CD1c-positive myeloid dendritic cell (primary cell): ENCODE data around the gene PLXDC2.

ENCODE experiments used
- DNase-seq: peaks from one replicate; pipeline ENCODE4 v3.0.0-alpha.2; 2016; ENCODE audit errors: extremely low spot score

PLXDC2 gene

DNA sequence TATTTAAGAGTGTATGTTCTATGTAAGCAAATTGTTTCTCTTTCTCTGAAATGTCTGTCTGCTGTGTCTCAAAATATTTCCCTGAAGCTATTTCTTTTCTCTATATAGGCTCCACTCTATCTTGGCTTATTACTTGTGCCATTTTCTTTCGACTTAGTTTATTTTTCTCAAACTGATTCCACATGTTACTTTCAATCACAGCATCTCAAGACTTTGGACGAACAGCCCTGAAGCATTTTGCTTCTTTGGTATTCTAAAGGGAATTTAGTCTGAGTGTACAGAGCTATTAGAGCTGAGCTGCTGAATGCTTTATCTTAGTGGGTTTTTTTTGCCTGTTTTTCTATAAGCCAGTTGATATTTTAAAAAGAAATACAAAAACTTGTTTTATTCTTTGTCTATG, 95.7 kb downstream of the PLXDC2 start:
- no peak for DNase-seq

DNA sequence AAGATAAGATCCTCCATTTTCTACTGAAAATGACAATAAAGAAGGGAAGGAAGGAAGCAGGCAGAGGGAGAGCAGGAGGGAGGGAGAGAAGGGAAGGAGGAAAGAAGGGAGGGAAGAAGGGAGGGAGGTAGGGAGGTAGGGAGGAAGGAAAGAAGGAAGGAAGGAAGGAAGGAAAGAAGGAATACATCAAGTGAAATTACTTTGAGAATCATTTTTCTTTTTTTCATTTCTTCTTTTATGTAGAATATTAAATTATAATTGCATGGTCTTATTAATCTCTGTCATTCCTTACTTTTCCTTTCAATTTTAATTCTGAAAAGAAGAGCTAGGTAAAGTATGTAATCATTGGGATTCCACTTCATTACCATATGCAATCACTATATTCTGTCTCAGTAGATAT, 97.8 kb downstream of the PLXDC2 start:
- DNase-seq, result no peak

DNA sequence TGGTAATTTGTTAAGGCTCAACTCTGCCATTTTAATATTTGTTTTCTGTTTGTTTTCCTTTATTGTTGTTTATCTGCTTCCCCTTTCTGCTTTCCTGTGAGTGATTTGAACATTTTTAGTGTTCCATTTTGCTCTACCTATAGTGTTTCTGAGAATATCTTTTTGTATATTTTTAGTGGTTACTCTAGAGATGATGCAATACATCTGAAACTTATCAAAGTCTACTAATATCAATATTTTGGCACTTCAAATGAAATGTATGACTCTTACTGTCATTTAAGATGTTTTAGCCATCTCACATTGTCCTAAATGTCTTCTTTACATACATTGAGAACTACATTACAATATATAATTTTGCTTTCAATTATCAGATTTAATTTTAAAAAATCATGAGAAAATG, 98.9 kb downstream of the PLXDC2 start:
- no peak for DNase-seq

DNA sequence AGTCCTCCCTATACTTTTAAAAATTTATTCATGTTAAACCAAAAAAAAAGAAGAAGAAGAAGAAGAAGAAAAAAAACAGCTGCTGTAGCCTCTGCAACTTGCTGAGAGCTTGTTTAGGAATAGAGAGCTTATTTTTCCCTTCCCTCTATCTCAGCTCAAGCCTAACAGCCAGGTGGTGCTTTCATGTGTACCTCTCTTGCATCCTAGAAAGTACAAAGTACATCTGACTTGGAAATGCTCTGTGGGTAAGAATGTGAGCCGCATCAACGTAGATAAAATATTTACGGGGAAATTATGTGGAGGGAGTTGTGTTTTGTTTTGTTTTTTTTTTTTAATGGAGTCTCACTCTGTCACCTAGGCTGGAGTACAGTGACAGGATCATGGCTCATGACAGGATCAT, 99.6 kb downstream of the PLXDC2 start:
- no peak for DNase-seq

DNA sequence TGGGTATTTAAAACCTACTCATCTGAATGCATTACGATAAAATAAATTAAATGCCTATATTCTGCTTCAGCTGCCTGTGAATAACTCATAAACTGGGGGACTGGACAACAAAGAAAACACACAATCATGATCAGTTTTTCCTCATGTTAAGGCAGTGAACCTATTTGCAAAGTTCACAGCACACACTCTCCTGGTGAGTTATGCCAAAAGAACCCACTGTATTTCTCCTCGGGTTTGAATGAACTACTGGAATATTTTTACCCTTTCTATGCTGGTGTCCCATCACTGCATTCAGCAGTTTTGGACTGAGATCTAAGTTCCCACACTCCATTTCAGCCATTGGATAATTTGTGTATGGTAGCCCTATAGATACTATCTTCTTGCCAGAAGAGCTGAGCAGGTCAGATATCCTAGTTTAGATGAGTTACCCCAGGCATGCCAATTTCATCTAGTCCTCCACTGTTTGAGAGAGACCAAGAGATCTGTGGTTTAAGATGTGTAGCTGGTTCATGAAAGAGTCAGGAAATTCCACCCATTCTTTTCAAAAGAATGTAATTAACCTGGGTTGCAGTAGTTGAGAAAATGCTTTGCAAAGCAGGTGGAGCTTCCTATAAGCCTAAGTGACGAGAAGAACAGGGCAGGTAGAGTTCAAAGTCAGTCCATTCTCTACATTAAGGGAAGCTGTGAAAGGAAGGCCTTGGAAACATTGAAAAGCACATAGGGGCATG, 101.7 kb downstream of the PLXDC2 start:
- DNase-seq, result no peak

DNA sequence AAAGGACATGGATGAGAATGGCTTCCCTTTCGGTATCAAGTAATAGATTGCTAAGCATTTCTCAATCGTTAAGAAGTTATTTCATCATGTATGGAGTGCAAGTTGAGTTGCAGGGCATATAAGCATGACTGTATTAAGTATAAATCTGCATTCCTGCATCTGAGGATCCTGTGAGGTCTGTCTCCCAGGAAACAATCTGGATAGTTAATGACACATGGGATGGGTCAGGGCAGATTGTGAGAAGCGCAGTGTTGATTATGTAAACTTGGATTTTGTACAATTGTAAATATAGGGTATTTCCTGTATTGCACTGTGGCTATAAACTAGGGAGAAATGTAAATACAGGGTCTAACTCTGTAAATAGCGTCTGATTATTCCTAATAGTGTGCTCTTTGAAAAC, 102.6 kb downstream of the PLXDC2 start:
- no peak for DNase-seq

DNA sequence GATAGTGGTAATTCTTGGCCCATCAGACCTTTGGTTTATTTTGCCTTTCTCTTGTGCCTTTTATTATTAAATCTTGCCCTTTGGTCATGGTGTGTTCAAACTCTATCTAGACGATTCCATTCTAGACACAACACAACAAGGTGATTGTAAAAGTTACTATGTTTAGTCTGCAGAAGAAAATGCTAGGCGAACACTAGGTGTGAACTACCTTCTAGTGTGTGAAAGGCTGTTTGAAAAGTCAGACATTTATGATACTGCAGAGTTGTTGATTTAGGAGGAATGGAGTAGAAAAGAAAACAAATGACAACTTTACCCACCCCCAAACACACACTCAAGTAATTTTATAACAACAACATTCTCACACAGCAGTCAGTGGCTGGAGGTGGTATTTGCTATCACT, 103.4 kb downstream of the PLXDC2 start:
- DNase-seq, result no peak

DNA sequence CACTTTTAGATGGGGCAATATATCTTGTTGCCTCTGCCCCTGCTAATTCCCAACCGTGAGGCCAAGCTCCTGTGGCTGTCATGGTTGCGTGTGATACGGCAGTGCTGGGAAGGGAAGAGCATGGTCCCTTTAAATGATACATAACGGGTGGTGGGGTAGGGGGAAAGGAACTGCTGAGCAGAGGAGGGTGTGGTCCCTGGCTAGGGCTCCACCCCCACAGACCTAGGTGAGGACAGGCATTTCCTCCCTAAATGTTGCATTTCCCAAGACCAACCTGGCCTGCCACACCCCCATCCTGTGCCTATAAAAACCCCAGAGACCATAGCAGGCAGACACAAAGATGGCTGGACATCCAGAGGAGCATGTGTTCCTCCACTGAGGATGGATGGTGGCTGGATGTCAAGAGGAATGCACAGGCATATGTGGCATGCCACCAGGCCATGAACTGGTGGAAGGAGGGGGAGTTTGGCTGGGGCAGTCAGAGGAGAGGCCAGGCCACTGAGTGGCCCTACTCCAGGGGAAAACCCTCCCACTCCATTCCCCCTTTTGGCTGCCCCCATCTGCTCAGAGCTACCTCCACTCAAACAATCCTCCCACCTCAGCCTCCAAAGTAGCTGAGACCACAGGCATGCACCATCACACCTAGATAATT, 104.0 kb downstream of the PLXDC2 start:
- DNase-seq, result no peak

DNA sequence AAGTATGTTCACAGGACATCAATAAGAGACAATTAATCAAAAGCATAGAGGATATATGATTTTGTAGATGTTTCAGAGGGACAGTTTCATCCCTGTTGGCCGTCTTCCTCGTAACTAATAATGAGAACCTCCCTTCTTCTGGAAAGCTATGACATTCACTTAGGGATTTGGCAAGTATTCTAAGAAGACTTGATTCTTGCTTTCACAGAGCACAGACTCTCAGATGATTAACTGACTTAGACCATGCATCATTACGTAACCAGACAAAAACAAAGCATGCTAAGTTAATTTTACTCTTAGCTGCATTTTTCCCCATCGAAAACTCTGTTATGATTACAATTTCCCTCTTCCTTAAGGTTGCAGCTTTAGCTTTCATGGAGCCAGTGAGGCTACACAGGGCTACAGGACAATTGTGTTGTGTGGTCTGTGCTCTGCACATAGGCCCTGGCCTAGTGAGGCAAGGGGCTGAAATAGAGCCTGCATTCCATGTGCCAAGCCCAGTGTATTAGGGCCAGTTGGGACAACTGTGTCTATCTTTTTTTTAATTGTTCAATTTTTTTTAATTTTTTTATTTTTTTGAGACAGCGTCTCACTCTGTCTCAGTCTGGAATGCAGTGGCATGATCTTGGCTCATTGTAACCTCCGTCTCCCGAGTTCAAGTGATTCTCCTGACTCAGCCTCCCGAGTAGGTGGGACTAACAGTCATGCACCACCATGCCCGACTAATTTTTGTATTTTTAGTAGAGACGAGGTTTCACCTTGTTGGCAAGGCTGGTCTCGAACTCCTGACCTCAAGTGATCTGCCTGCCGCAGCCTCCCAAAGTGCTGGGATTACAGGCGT, 105.3 kb downstream of the PLXDC2 start:
- DNase-seq, result no peak

DNA sequence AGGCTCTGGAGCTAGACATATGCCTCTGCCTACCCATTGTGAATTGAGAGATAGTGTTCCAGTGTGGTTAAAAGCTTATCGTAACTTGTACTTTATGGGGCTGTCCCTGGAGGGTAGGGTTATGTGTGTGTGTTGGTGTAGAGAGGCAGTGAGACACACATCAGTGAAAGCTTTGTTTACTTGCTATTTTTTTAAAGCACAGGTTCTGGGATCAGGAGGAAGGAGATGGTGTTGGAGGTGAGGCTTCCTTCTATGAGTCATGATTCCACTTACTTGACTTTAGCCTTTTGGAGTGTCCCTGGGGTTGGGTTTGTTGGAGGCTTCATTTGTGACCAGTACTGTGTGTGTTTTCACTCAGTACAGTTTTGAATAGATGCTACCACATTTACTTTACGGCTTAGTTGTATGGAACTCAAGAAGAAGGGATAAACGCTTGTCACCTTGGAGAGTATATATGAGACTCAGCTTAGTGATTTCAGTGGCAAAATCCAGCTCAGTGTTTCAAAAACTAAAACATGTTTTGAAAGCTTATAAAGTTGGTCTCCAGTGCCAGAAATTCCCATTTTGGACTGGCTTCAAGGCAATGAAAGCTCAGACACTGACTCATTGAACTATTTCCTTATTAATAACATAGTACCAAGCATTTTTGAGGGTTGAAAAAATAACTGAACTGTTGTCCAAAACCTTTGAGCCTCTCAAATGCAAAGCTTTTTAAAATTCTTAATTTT, 106.2 kb downstream of the PLXDC2 start:
- DNase-seq, result no peak

DNA sequence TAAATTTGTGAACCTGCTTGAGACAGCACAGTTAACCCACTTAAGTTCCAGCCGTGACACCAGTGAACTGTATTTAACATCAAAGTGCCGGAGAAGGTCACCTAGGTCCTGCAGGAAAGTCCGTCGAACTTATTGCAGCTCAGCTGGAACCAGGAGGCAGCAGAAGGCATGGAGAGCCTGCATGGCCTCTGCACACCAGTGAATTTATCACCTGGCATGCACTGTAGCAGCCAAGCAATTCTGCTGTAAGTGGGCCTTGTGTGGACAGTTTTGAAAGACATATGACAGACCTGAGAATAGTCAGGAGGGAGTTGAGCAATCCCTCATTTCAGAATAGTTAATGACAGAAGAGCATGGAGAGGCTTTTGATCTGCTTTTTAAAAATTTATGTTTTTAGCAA, 108.8 kb downstream of the PLXDC2 start:
- no peak for DNase-seq

DNA sequence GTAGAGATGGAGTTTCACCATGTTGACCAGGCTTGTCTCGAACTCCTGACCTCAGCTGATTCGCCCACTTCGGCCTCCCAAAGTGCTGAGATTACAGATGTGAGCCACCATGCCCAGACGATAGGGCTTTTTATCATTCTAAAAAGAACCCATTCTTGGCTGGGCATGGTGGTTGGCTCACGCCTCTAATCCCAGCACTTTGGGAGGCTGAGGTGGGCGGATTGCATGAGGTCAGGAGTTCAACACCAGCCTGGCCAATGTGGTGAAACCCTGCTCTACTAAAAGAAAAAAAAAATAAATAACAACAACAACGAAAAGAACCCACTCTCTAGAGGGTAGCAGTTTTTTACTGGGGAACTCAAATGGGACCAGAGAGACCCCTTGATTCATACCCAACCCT, 112.7 kb downstream of the PLXDC2 start:
- DNase-seq, result no peak

DNA sequence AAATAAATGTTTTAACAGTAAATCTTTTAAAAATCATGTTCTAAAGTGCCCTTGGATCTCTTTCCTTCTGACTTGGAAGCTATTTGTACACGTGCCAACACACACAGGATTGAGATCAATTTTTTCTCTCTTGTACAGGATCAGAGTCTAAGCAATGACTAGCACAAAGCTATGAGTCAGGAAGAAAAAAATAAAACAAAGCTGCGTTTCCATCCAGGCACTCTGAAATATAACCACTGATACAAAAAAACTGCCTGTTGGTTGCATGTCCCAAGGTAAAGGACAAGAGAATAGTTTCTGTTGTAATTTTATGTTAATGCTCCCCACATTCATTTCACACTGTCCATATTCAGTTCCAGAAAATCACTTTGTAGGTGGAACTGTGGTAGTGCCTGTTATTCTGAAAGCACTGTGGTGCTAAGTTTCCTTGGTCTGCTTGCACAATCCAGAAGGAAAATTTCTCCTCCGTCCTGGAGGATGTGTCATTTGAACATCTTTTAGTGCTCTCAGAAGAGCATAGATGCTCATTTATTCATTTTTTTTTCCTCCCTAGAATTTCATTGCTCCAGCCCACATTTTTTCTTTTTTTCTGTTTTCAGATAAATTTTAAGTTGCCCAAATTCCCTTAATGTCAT, 113.4 kb downstream of the PLXDC2 start:
- DNase-seq, result peak; percentile 18

DNA sequence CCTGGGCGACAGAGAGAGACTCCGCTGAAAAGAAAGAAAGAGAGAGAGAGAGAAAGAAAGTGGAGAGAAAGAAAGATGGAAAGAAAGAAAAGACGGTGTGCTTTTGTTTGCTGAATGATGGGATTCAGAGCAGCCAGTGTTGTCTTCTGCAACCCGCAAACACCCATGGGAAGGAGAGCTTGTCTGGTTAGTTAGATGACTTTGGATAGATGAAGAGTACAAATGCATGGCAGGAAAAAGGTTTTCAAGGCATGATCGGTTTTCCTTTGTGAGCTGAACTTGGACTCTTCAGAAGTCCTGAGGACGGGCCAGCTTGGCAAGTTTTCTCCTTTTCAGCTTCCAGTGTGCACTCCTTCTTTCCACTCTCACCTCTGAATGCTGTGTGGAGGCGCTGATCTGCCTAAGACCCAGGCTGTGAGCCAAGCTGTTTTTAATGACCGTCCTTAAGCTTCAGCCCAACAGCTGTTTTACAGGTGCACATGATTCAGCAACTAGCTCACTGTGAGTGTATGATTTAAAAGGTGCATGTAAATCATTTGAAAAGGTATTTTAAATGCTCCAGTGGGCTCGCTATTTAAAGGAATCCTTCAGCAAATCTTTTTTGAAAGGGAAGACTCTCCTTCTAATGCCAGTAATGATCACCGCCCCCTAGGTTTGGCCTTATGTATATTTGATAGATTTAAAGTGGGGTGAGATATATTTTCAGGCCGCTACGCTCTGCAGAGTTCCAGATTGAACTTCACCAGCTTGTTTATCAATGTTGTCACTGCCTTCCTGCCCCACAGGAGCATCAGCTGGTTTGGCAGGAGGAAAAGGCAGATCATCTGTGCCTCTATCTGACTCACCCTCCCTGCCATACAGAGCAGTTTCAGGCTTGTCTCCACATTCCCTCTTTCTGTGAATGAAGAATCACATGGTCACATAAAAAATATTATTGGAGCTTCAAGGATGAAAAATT, 115.0 kb downstream of the PLXDC2 start:
- no peak for DNase-seq

DNA sequence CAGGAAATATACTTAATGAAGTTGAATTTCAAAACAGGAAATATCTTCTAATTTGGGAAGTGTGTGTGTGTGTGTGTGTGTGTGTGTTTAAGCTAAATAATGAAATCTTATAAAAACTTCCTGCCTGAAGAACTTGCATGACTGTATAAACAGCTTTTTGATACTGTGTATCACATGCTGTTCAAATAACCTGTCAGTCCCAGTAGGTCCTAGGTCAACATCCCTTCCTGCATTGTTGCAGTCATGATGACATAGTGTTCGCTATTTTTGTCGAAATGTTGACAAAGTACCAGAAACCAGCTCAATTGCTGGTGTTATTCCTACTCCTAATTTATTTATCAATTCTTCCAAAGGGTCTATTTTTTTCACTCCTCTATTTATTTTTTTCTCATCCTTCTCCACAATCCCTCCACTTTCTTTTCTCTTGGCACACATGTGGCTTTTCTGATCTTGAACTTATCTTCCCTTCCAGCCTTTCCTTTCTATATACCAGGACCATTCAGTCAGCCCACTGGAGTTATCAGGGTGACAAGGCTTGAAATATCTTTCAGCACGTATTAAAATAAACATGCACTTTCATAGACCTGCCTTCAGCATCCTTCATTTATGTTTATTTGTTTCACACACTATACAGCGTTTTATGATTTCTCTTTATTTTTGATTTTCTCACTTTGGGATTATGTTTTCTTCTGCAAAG, 115.8 kb downstream of the PLXDC2 start:
- no peak for DNase-seq

DNA sequence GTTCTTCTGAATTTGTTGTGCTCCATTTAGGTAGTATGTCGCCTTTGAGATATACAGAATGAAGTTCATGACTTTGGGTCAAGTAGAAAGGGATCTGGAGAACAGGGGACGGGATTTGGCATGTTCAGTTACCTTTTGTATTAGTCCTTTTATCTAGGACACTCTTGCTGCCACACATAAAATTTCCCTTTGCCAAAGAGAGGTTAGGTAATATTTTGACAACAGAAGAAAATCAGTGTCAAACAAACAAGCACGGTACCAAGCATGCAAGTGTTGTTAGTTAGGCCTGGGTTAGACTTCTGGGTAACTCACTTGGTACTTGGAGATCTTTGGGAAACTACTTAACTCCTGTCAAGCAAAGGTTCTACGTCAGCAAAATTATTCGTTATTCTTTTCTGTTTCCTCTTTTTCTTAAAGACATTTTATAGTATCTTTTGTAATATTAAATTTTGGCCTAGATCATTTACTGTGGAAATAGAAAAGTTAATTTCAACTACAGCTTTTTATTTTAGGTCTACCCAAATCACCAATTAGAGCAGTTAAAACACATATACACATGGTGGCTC, 116.7 kb downstream of the PLXDC2 start:
- DNase-seq, result no peak

DNA sequence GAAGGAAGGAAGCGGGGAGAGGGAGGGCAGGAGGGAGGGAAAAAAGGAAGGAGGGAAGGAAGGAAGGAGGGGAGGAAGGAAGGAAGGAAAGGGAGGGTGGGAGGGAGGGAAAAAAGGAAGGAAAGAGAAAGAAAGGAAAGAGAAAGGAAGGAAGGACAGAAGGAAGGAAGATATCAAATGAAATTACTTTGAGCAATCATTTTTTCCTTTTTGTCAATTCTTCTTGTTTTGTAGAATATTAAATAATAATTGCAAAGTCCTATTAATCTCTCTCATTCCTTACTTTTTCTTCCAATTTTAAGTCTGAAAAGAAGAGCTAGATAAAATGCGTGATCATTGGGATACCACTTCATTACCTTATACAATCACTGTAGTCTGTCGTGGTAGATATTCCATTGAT, 117.5 kb downstream of the PLXDC2 start:
- DNase-seq, result no peak

DNA sequence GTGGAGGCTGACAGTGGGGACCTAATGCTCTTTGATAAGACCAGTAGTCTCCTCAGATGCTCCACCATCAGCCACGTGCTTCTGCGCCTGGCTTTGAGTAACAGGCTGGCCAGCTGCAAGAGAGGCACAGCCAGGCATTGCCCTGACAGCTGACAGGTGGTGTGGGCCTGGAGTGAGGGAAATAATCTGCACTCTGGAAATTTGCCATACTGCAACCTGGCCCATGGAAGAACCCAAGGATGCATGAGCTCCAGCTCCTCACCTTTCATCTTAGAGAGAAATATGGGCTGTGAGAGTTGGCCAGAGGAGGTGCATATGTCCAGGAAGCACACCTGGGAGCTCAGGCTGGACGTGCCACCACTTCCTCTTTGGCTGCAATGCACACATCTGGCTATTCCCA, 118.9 kb downstream of the PLXDC2 start:
- no peak for DNase-seq

DNA sequence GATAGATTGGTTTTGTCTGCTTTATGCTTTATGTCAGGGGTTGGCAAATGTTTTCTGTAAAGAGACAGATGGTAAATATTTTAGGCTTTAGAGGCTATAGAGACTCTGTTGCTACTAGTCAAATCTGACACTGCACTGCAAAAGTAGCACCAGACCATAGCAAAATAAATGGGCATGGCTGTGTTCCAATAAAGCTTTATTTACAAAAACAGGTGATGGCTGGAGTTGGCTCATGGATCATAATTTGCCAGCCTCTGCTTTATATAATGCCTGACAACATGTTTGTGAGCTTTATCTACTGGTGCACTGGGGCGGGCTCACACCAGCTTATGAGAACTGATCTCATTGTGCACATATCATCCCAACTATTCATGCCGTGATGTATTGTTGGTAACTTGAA, 120.1 kb downstream of the PLXDC2 start:
- no peak for DNase-seq

DNA sequence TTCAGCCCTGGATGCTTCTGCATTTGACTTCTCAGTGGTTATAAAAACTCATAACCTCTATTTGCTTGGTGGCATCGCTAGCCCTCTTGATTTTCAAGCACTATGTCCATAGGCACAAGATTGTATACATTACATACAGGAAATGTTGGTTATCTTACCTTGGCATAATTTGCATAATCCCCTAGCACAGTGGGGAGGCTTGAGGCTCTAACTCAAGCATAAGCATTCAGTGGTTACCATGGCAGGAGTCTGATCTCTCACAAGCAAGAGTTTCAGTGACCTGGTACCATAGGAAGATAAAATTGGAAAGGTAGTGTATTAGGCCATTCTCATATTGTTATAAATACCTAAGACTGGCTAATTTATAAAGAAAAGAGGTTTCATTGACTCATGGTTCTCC, 121.8 kb downstream of the PLXDC2 start:
- no peak for DNase-seq
